ENCODE measurements around the gene ANKRD53. TPM values are rescaled to one million over a fixed set of nuclear protein-coding genes. Genes with fewer than 3 reads are reported as not detected.

ANKRD53 gene
- polyA plus RNA-seq, 5 donors = 1.6 to 4.3 (median 2.5) TPM

DNA sequence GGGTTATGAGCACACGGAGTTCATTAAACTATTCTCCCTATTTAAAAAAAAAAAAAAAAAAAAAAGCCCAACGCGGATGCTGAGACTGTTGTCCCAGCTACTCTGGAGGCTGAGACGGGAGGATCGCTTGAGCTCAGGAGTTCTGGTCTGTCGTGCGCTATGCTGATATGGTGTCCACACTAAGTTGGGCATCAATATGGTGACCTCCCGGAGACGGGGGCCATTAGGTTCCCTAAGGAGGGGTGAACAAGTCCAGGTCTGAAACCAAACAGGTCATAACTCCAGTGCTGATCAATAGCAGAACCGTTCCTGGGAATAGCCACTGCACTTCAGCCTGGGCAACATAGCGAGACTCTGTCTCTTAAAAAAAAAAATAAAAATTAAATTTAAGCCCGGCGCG lies 12.9 kb upstream of the ANKRD53 start:
- DNase-seq = no peak

DNA sequence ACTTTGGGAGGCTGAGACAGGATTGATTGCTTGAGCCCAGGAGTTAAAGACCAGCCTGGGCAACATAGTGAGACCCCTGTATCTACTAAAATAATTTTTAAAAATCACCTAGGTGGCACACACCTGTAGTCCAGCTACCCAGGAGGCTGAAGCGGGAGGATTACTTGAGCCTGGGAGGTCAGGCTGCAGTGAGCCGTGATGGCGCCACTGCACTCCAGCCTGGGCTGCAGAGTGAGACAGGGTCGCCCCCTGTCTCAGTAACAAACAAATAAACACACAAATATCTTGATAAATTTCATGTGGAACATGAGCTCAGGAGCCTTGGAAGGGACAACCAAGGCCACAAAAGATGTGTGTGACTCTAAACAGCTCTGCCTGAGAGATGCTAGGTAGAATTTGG lies 11.7 kb upstream of the ANKRD53 start:
- no peak for DNase-seq

DNA sequence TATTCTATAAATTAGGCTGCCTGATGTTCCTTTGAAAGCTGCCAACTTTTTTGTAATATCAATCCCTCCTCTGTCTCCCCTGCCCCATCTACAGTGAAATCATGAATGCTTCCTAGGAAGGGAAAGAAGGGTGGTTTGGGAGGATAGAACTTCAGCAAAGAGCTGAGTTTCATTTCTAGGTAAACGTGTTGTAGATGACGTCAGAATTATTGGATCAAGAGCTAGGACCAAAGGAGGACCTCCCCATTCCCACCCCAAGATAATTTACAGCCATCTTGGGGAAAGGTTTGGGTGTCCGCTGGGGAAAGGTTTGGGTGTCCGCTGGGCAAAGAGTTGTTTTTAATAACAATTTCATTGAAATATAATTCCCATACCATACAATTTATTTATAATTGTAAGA lies 11.2 kb upstream of the ANKRD53 start:
- no peak for DNase-seq

DNA sequence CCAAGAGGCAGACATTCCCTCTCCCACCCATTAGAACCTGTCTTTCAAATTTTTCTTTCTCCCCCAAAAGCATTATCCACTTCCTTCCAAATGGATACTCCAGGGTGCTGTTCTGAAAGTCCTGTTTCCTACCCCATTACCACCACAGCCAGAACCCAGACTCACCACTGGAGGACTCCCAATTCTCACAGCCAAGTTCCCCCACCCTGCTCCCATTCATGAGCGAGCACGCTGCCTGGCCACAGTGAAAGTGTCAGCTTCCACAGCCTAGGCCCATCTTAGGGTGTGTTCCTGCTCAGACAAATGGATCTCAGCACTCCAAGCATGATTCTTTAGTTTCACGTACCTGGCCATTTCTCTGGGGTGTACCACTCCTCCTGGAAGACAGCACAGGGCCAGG lies 3.8 kb upstream of the ANKRD53 start:
- DNase-seq = no peak

DNA sequence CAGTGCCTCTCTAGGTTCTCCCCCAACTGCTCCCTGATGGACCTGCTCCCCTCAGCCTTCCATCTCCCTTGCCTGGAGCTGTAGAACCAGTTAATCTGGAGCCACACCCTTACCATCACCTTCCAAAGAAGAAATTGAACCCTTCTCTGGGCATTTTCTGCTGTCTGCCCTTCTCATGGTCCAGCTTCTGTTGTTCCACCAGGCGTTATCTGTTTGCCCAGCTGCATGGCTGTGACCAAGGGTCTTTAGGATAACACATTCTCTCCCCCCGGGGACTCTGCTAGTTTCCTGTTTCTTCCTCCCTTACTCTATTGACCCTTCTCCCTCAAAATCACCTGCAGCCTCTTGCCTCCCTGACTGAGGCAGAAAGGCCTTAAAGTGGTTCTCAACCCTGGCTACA lies 3.2 kb upstream of the ANKRD53 start:
- no peak for DNase-seq

DNA sequence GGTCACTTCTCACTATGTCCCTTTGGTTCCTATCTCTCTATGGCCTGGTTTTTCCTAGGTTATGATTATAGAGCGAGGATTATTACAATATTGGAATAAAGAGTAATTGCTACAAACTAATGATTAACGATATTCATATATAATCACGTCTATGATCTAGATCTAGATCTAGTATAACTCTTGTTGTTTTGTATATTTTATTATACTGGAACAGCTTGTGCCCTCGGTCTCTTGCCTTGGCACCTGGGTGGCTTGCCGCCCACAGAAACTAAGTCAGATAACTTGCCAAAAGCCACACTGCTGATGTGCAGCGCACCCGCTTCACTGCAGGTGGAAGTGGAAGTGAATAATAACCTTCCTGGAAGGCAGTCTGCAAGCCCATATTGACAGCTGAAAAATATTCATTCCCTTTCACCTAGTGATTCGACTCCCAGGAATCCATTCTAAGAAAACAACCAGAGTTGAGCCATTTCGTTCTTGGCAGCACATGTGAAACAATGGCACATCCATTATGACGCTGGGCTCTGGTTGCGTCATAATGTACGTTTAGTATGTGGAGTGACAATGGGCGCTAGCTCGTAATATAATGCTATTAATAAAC lies 725 bp upstream of the ANKRD53 start:
- DNase-seq = peak; percentile 47 to 64

DNA sequence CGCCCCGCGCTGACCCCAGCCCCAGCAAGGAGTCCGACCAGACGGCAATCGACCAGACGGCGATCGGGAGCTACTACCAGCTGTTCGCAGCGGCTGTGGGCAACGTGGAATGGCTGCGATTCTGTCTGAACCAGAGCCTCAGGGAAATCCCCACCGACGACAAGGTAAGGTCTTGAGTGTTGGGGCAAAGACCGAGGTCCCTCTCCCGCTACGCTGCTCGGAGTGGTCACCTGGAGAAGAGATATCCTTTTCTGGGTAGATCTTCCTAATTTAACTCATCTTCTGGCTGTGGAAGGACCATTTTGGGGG lies 704 bp downstream of the ANKRD53 start:
- DNase-seq = no peak

DNA sequence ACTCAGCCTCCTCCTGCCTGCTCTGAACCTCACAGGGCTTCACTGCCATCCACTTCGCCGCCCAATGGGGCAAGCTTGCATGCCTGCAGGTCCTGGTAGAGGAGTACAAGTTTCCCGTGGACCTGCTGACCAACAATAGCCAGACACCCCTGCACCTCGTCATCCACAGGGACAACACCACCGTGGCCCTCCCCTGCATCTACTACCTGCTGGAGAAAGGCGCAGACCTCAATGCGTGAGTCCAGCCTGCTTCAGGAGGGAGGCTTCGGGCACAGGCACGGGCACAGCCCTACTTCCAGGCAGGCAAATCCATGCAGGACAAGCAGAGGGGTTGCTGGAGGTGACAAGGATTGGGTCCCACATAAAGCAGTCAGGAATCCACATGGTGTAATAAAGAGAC lies 1.2 kb downstream of the ANKRD53 start:
- no peak for DNase-seq

DNA sequence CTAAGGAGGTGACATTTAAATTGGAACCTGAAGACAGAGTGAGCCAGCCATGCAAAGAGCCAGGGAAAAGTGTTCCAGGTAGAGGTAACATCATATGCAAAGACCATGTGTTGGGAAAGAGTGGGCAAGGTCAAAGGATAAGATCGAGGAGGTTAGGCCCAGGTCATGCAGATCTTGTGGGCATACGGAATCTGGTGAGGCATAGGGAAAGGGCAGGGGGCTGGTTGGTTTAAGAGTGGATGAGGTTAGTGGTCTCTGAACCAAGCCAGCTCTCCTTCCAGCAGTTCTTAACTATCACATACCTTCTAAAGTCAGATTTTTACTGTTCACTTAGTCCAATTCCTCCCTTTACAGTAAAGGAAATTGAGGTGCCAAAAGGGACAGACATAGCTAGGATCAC lies 3.0 kb downstream of the ANKRD53 start:
- no peak for DNase-seq

DNA sequence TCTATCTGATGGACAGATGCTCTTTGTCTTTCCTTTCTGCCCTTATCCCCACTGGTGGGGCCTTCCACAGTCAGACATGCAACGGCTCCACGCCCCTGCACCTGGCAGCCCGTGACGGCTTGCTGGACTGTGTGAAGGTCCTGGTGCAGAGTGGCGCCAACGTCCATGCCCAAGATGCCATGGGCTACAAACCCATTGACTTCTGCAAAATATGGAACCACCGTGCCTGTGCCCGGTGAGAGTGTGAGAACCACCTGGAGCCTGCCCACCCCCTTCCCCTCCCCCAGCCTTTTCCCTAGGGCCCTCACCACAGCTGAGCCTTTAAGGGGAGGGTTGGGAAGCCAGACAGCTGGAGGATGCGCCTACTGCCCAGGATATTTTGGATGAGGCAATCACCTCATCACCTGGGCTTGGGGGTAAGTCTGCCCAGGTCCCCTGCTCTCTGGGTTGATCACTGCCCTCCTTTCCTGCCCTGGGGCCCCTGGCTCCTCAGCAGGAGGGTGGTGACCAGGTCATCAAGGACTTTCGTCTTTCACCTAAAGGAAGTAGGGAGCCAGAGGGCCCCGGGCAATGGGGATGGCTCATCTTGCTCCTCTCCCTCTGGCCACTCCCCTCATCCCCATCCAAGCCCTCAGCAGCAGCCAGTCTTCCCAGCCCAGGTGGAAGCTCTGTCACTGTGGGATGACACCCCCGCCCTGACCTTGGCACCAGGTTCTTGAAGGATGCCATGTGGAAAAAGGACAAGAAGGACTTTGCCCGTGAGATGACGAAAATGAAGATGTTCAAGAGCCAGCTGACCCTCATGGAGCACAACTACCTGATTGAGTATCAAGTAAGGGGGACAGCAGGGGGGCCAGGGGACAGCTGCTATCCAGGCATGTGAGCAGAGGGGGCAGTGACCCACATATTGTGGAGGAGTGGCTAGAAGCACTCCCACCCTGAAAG lies 3.7 kb downstream of the ANKRD53 start:
- DNase-seq = no peak

DNA sequence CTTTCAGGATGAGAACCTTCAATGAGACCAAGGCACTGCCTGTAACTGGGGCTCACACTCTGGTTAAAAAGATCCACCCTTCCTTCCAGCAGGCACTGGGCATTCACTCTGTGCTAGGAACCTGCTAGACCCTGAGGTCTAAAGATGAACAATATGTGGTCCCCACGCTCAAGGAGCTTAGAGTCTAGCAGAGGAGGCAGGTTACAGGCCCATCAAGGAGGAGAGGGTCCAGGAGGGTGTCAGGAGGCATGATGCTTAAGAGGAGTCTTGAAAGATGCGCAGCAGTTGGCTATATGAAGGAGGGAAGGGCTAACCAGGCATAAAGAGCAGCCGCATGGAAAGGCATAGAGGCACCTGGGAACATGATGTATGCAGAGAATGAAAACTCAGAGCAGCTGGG lies 4.5 kb downstream of the ANKRD53 start:
- no peak for DNase-seq

DNA sequence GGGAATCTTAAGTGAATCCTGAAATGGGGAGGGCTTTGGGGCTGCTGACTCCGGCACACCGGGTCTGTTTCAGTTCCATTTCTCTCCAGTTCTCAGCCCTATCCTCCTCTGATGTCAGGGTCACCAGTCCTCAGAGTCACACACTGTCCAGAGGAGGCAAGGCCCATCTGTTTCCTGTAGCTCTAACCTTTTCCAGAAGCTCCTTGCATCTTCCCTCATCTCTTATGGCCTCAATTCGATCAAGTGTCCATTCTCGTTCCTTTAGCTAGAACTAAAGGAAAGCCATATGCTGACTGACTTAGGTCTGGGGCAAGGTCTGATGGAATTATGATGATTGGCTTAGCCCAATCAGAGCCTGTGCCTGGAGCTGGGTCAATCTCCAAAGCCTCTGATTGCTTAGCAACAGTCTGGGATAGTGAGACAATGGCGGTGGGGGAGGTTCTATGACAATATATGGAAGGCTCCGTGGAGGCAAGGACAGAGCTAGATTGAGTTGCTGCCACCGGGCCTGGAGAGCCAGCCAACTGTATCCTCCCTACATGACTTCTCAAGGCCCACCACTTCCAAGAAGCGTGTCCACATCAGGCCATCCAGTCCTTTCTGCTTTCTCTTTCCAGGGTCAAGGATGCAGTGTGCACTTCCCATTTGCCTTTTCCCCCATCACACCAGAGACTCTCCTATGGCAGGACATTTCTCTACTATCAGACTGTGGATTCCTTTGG lies 5.2 kb downstream of the ANKRD53 start:
- DNase-seq = no peak

DNA sequence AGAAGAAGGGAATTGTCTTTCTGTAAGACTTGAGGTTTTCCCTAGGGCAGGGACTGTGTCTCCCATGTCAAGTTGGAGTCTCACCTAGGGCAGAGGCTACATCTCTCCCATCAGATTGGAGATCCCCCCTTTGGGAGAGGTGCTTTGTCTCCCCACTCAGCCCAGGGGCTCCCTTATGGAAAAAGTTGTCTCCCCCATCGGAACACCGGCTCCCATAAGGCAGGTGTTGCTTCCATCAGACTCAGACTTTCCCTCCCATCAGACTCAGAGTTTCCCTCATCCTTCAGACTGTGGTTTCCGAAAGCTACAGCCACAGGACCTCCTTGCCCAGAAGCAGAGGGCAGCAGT lies 5.8 kb downstream of the ANKRD53 start:
- DNase-seq = no peak

DNA sequence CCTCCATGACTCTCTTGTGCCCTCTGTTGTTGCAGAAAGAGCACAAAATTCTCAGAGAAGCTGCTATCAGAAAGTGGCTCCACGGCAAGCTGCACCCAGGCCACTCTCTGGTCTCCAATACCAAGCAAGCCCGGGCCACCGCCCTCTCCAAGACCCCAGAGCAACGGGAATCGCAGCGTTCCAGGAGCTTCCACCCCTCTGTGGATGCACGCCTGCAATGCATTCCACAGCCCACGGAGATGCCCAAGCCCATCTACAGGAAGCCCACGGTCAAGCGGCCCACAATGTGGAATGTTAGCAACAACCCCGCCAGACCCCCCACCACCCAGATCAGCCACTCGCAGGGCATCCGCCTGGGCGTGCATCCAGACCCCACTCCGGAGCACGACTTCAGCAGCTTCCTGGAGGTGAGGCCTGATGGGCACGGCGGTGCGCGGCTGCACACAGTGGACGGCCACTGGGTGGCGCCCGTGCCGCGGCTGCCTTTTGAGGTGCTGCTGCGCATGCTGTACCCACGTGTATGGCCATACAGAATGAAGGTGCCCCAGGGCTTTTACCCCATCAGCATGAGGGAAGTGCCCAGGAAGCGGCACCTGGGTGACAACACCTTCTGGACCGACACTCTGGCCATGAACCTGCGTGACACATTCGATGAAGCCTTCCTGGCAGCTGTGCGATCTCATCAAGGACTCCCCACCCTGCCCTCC lies 6.3 kb downstream of the ANKRD53 start:
- no peak for DNase-seq

DNA sequence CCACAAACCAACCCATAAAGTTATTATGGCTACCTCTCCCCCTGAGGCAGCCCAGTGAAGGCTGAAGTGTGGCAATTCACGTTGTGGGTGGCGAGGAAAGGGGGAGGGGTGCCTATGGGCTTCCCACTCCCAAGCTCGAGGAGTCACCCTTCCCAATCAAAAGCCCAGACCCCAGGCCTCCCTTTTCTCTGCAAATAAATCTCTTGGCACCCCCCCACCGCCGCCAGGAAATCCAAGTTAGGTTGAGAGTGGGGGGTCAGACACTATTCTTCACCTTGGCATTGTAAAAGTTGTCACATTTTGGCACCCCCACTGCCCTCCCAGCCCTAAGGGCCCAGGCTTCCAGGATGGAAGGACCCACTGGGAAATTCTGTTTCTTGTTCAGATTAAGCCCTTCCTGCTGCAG lies 6.9 kb downstream of the ANKRD53 start:
- DNase-seq = no peak

DNA sequence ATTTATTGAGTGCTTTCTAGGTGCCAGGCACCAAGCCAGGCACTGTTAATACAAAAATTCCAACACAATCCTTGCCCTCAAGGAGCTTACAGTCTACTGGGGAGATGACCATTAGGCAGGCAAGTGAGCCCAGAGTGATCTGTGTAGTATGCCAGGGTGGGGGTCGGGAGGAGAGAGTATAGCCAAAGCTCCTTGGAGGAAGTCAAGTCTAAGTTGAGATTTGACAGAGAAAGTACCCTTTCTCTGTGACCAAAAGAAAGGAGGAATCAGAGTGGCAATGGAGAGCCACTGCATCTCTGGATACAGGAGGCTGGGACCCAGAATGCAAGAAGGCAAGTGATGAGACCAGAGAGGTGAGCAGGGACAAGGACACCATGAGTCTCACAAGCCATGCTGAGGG lies 7.5 kb downstream of the ANKRD53 start:
- no peak for DNase-seq

DNA sequence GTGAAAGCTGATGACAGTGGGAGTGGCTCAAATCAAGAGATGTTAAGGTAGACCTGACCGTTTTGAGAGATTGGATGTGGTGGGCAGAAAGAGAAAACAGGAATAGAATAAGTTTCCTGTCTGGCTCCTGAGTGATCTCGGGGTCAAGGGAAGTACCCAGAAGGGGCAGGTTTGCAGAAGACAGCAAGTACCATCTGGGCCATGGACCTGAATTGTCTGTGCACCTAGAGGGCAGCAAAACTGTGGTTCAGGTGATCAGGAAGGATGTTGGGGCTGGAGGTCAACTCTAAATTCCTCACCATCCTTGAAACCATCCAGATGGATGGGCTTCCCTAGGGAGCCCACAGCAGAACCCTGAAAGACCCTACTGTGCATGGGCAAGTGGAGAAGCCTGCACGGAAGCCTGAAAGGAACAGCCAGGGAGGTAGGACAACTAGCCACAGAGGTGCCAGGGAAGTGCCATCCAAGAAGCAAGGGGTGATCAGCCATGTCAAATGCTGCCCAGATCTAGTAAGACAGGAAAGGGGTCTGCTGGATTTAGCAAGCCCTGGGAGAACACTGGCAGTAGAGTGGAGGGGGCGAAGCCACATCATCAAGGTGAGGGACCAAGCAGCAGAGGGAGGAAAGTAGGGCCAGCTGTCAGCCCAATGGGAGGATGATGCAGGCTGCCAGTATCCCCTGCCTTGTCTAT lies 8.2 kb downstream of the ANKRD53 start:
- DNase-seq = no peak

DNA sequence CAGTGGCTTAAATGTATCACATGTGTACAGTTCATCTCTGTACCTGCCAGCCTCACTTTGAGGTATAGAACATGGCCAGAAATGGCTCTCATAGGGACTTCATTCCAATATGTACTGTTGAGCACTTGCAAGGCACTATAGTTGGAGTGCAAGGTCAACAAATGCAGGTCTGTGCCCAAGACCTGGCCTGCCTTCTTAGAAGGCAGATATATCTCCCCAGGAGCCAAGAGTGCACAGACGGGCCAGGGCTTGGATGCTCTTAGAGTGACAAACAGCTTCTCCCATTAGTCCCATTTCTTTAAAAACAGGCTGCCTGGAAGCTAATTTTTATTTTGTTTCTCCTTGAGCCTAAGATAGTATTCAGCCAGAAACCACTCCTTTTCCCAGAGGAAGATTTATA lies 9.0 kb downstream of the ANKRD53 start:
- no peak for DNase-seq

DNA sequence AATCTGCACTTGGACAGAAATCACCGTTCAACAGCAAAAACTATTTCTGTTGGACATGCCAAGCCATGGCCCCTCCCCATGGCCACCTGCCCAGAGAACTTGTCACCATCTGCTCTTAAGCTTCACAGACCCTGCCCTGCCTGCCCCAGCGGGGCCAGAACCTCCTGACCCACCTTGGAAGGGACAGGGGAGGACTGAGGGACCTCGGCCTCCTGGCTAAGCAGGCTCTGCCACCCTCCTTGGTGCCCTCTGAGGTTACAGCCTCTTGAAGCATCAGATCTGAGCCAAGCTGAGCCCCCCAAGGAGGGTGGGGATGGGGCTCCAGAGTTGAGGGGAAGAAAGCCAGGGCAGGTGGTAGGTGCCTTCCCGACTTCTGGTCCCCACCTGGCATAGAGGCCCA lies 9.7 kb downstream of the ANKRD53 start:
- no peak for DNase-seq

DNA sequence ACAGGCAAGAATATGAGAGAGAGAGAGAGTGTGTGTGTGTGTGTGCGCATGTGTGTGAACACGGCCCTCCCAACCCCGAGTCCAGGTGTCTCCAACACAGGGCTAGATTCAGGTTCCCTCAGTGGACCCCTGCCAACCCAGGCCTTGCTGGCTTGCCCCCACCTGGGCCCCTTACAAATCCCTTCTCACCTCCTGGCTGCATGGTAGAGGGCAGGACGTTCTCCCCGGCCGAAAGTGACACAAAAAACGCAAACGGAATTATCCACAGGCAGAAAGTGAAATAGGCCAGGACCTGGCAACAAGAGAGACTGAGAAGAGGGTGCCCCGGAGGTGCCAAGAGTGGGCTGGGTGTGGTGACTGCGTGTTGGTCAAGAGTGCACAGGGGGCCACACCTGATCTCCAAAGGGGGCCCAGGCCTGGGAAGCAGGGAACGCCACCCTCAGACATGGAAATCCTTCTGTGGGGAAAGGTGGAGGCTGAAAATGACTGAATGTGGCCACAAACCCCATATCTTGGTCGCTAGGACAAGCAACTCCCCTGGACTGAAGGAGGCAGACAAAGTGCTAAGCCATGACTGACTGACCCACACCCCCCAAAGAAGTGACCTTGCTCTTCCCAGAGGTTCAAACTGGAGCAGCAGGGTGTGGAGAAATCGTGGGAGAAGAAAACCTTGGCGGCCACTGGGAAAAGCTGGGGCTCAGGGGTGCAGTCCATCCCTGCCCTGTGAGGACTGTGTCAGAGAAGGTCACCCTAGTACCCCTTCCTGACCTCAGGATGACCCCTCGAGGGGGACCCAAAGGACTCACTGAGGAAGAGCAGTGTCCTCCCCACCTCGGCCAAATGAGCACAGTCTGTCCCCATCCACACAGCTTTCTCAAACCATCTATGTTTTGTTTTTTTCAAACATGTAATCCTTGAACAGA lies 10.6 kb downstream of the ANKRD53 start:
- DNase-seq = no peak

DNA sequence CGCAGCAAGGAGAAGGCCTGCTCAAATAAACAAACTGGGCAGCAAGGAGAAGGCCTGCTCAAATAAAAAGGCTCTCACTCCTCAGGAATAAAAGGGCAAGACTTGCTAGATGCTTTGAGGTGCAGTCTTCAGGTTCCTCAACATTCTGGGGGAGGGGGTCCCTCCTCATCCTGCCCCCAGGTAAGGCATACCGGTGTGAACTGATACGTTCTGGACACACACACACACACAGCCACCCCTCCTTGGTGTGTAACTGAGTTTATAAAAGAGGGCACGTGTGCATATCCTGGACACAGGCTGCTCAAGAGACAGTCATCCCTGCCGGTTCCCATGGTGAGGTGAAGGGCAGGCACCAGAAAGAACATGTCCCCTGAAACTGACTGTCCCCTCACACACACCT lies 11.8 kb downstream of the ANKRD53 start:
- no peak for DNase-seq

Measured in right lung (tissue), 5 donors.